Activated CD4-positive, alpha-beta memory T cell treated with anti-CD3 and anti-CD28 coated beads, Interleukin-2, amount 10 ng/mL, durations not matched to agents 7 days and 5 days (primary cell): Measurements from ENCODE around the gene IFT22. TPM values are rescaled to one million over a fixed set of nuclear protein-coding genes. Genes with fewer than 3 reads are reported as not detected.
"Not testable (repeated sequence)": the region's sequence is repeated elsewhere in the genome, so short reads cannot be mapped to it uniquely, and the experiment has no call there.

ENCODE experiments used
- CTCF ChIA-PET: fragments of 350-600 bp; sonication (Branson Sonifier 250); formaldehyde crosslinking; loops from one replicate; lab custom pipeline; 2021; ENCODE audit warnings: antibody characterized with exemption, inconsistent platforms; lab: Charles Lee
- POLR2A ChIA-PET: fragments of 350-600 bp; sonication (Branson Sonifier 250); formaldehyde crosslinking; loops from one replicate; lab custom pipeline; 2021; ENCODE audit warnings: antibody characterized with exemption; lab: Charles Lee
- DNase-seq: peaks from one replicate; pipeline ENCODE4 v3.0.0-alpha.2; 2020
- H3K27ac Mint-ChIP-seq: one replicate; pipeline ENCODE4 v1.8.0; 2021; ENCODE audit warnings: mild to moderate bottlenecking, mixed read lengths
- H3K27me3 Mint-ChIP-seq: one replicate; pipeline ENCODE4 v1.8.0; 2021; ENCODE audit warnings: mixed read lengths
- H3K36me3 Mint-ChIP-seq: one replicate; pipeline ENCODE4 v1.8.0; 2021; ENCODE audit warnings: low read depth, mixed read lengths
- H3K4me1 Mint-ChIP-seq: one replicate; pipeline ENCODE4 v1.8.0; 2021; ENCODE audit warnings: mixed read lengths
- H3K4me3 Mint-ChIP-seq: one replicate; pipeline ENCODE4 v1.8.0; 2021; ENCODE audit warnings: mild to moderate bottlenecking, mixed read lengths
- H3K9me3 Mint-ChIP-seq: one replicate; pipeline ENCODE4 v1.8.0; 2021; ENCODE audit warnings: mixed read lengths
- total RNA-seq, 2 experiments: library from RNA; stranded (reverse); gene quantifications; one replicate each; pipeline ENCODE4 v1.2.3, GENCODE V29; 2021

The IFT22 gene
- total RNA-seq = 1 to 10 TPM; 5.5 to 6.6 TPM

DNA sequence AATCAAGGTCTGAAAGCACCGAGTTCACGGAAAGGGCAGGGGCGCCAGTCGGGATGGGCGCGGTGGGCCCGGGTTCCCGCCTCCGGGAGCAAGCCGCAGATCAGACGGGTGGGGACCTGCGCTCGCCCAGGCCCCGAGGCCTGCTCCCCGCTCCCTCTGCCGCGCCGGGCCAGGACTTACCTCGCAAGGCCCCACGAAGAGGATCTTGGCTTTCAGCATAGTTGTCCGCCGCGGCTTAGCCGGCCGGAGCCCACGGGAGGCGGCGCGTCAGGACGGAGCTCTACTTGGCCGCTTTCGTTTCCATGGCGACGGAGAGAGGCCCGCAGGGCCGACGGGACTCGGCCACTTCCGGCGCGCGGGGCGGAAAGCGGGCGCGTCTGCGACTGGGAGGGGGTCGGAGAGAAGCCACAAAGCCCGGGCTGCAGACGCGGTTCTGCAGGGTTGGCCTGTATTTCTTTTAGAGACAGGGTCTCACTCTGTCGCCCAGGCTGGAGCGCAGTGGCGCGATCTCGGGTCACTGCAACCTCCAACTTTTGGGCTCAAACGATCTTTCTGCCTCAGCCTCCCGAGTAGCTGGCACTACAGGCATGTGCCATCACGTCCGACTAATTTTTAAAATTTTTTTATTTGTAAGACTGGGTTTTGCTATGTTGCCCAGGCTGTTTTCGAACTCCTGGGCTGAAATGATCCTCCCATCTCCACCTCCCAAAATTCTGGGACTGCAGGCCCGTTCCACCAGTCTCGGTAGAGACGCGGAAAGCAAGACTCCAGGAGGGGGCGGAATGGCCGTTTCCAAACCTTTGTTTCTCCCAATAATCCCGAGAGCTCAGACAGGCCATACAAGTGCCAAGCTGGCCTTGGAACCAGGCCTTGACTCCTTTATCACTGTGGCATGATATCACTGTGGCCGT is at the start of gene IFT22:
Gene IFT22, minus strand, starts transcription at position 322 of the 911 bp plus-strand sequence. Its CDS starts 103 bp downstream, at position 219.
- Mint-ChIP-seq H3K27me3 (peaks cover 2% of the 10 kb centered on the region), H3K27ac (peak within 1 kb of the TSS; percentile 75), H3K4me1 (peaks cover 17% of the 10 kb centered on the region), H3K4me3 (peak within 1 kb of the TSS; percentile 87), H3K36me3 (no peaks in the 10 kb centered on the region), H3K9me3 (no peaks in the 10 kb centered on the region)
- DNase-seq = peak; percentile 90
- ChIA-PET POLR2A (interaction anchor here (0.7 to 1.6 kb wide), 5 partner anchors 10 to 69 kb away, joined by 3 to 4 read pairs (median 3); no protein-coding TSS in a partner anchor), CTCF (interaction anchor here (0.6 to 2.4 kb wide), 6 partner anchors 31 to 1437 kb away, joined by 3 to 7 read pairs (median 5); partner anchors contain the start of gene COL26A1)

DNA sequence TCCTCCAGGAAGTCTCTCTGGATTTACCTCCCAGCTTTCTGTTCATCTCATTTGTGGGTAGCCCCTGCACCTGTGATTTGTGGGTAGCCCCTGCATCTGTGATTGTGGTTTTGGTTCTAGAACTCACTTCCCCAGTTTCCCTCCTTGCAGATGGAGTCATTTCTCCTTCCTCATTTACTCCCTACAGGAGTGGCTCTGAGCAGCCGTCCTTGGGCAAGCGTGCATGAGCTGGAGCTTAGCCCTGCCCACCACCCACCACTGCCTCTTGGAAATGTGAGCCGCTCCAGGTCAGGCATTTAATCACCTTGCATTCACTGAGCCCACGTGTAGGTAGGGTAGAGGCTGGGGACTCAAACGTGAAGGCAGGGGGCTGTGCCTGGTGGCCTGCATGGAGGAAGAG is 49.2 kb upstream of the IFT22 start:
- Mint-ChIP-seq H3K36me3 (no peaks in the 10 kb centered on the region), H3K4me1 (peaks cover 5% of the 10 kb centered on the region), H3K9me3 (no peaks in the 10 kb centered on the region), H3K4me3 (no peak overlapping the region), H3K27ac (no peak overlapping the region), H3K27me3 (peaks cover 34% of the 10 kb centered on the region)
- ChIA-PET CTCF (no interaction called here), POLR2A (no interaction called here)
- no peak for DNase-seq

DNA sequence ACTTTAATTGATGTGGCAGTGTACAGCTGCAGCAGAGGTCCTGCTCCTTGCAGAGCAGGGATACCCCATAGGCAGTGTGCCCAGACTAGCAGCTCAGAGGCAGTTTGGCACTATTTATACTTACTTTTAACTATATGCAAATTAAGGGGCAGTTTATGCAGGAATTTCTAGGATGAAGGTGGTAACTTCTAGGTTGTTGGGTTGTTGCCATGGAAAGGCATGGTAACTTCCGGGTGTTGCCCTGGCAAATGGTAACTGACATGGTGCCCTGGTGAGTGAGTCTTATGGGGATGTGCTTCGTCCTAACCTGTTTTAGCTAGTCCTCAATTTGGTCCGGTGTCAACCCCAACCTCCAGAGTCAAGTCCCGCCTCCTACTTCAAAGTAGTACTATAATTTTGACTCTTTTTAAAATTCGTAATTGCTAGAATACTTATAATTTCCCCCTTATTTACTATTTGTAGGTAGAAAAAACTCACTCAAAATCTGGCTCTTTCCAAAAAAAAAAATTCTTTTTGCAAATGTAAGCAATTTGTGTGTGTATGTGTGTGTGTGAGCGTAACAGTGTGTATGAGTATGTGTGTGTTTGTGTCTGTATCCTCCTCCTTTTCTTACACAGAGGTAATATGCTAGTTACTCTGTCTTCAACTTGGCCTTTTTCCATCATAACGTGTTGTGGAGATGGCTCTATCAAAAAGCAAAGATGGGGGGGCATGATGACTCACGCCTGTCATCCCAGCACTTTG is 47.0 kb upstream of the IFT22 start:
- Mint-ChIP-seq H3K36me3 (no peaks in the 10 kb centered on the region), H3K27ac (no peak overlapping the region), H3K9me3 (no peaks in the 10 kb centered on the region), H3K27me3 (peaks cover 44% of the 10 kb centered on the region), H3K4me1 (peaks cover 7% of the 10 kb centered on the region), H3K4me3 (no peak overlapping the region)
- no peak for DNase-seq
- POLR2A ChIA-PET = interaction anchor here (0.6 kb wide), 1 partner anchor 151 kb away, joined by 3 read pairs; the partner anchor contains the start of gene ZNHIT1
- CTCF ChIA-PET = interaction anchor here (0.9 to 1.4 kb wide), 3 partner anchors 13 to 72 kb away, joined by 3 to 4 read pairs (median 4); no protein-coding TSS in a partner anchor

DNA sequence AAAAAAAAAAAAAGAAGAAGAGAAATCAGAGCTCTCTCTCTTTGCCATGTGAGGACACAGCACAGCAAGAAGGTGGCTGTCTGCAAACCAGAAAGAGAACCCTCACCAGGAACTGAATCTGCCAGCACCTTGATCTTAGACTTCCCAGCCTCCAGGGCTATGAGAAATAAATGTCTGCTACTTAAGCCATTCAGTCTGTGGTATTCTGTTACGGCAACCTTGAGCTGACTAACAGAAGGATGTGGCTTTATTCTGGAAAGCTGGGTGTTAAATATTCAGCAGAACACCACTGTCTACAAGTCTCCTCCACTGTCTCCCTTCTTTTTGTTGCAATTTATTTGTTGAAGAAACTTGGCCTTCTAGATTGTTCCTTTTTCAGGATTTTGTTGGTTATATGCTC is 46.1 kb upstream of the IFT22 start:
- H3K9me3 Mint-ChIP-seq = no peaks in the 10 kb centered on the region
- DNase-seq = no peak
- peaks cover 39% of the 10 kb centered on the region for H3K27me3 Mint-ChIP-seq
- no peak overlapping the region for H3K4me3 Mint-ChIP-seq
- no peak overlapping the region for H3K27ac Mint-ChIP-seq
- ChIA-PET POLR2A (no interaction called here), CTCF (interaction anchor here (1.1 to 2.2 kb wide), 3 partner anchors 12 to 73 kb away, joined by 4 to 6 read pairs (median 4); no protein-coding TSS in a partner anchor)
- peaks cover 7% of the 10 kb centered on the region for H3K4me1 Mint-ChIP-seq
- no peaks in the 10 kb centered on the region for H3K36me3 Mint-ChIP-seq

DNA sequence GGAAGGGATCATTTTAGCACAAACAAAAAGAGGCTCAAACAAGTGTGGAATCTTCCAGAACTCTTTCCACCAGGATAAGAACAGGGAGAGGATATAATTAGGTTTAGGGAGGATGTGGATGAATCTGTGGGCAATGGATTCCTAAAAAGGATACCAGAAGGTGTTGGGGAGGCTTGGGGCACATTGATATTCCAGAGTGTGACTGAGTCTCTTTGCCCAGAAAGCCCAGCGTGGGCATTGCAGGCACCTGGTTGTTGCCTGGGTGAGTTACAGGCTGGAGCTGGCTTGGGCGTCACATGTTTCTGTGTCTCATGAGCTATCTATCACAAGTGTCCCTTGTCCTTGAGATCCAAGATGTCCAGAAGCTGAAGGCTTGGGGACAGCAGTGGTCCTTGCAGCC is 44.3 kb upstream of the IFT22 start:
- Mint-ChIP-seq H3K27ac (no peak overlapping the region), H3K36me3 (no peaks in the 10 kb centered on the region), H3K9me3 (no peaks in the 10 kb centered on the region), H3K27me3 (peaks cover 41% of the 10 kb centered on the region), H3K4me1 (peaks cover 11% of the 10 kb centered on the region), H3K4me3 (no peak overlapping the region)
- ChIA-PET CTCF (interaction anchor here (1.2 to 2.2 kb wide), 3 partner anchors 11 to 46 kb away, joined by 3 to 6 read pairs (median 3); no protein-coding TSS in a partner anchor), POLR2A (no interaction called here)
- no peak for DNase-seq

DNA sequence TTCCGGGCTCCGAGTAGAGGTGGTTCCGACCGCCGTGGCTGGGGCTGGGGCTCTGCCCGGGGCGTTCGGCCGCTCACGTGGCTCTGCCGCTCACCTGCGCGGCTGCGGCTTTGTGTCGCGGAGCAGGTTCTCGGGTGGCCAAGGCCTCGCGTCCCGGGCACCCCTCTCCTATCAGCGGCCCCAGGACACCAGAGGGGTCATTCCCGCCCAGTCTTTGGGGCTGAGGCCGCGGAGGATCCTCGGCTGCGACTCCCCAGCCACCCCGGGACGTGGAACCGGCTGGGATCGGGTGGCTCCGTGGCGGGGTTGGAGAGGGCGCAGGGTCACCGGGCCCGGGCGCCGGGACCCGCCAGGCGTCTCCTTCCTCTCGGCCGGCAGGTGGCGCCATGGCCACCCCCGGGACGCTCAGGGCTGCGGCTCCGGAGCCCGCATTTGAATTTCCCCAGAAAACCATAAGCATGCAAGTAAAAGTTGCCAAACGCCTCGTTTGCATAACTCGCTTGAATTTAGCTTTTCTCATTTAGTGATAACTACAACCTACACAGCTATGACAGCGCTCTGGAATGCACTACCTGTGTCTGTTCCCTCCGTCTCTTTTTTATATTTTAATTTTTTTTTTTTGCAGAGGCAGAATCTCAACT is 42.2 kb upstream of the IFT22 start:
- no peak overlapping the region for H3K4me3 Mint-ChIP-seq
- CTCF ChIA-PET = interaction anchor here (0.6 to 4.2 kb wide), 21 partner anchors 9 to 145 kb away, joined by 3 to 43 read pairs (median 4); partner anchors contain the start of gene IFT22

DNA sequence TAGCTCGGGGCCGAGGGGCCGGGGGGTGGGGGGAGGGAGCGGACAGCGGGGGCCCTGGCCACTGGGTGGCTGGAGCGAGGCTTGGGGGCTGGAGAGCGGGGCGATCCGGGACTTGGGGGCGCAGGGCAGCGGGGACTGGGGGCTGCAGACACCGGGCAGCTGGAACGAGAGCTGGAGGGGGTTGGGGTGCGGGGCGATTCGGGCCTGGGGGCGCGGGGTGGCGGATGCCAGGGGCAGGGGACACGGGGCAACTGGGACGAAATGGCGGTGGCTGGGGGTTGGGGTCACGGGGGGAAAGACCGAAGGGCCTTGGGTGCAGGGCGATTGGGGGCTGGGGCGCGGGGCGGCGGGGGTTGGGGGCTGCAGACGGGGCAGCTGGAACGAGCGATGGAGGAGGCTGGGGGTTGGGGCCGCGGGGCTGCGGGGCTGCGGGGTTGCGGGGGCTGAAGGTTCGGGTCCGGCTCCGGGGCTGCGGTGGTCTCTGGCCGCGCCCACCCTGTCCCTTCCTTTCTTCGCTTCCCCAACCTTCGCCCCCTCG is 41.7 kb upstream of the IFT22 start:
- H3K4me1 Mint-ChIP-seq = peaks cover 11% of the 10 kb centered on the region
- H3K36me3 Mint-ChIP-seq = no peaks in the 10 kb centered on the region
- peaks cover 34% of the 10 kb centered on the region for H3K27me3 Mint-ChIP-seq
- ChIA-PET CTCF (interaction anchor here (0.6 to 4.2 kb wide), 5 partner anchors 10 to 108 kb away, joined by 4 to 43 read pairs (median 6); partner anchors contain the start of gene IFT22), POLR2A (interaction anchor here (0.9 kb wide), 1 partner anchor 10 kb away, joined by 3 read pairs; no protein-coding TSS in a partner anchor)
- no peak overlapping the region for H3K27ac Mint-ChIP-seq
- no peaks in the 10 kb centered on the region for H3K9me3 Mint-ChIP-seq
- no peak overlapping the region for H3K4me3 Mint-ChIP-seq
- no peak for DNase-seq

More for the DNA sequence above, 42.2 kb upstream of the IFT22 start:
- peak; percentile 70 for DNase-seq
- H3K9me3 Mint-ChIP-seq = no peaks in the 10 kb centered on the region
- H3K27me3 Mint-ChIP-seq = peaks cover 34% of the 10 kb centered on the region
- peaks cover 11% of the 10 kb centered on the region for H3K4me1 Mint-ChIP-seq
- POLR2A ChIA-PET = no interaction called here
- H3K27ac Mint-ChIP-seq = no peak overlapping the region
- no peaks in the 10 kb centered on the region for H3K36me3 Mint-ChIP-seq

DNA sequence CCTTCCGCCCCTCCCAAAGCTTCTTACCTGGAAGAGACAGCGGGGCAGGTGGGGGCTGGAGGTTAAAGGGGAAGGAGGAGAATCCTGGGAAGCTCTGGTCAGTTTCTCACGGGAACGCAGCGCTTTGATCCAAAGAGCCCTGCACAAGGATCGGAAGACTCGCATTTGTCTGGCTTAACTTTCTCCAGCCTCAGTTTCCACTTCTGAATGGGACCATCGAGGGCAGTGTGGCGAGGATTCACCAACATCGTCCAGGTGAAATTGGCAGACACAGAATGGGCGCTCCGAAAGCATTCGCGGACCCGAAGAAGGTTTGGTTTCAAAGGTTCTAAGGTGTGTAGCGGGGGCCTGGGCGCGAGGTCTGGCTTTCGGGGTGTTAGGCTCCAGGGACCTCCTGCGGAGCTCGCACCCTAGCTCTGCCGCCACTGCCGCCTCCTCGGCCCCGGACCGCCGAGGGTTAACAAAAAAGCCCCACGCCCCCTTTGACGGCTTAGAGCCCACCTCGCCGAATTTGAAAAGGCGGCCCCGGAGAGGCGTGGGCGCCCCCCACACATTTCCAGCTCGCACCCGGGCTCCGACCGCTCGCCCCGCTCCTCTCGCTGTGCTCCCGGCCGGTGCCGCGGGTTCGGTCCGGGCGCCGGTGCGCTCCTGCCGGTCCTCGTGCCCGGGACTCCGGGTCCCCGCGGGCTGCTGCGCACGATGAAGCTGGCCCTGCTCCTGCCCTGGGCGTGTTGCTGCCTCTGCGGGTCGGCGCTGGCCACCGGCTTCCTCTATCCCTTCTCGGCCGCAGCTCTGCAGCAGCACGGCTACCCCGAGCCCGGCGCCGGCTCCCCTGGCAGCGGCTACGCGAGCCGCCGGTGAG is 41.0 kb upstream of the IFT22 start, which contains the start of gene COL26A1:
Gene COL26A1, plus strand, starts transcription at position 542 of the 862 bp plus-strand sequence. Its CDS starts 158 bp downstream, at position 700.
- CTCF ChIA-PET = interaction anchor here (0.6 to 4.2 kb wide), 6 partner anchors 10 to 109 kb away, joined by 3 to 43 read pairs (median 4); partner anchors contain the start of gene IFT22
- Mint-ChIP-seq H3K4me3 (no peak within 1 kb of the TSS), H3K9me3 (no peaks in the 10 kb centered on the region), H3K4me1 (peaks cover 6% of the 10 kb centered on the region), H3K27me3 (peaks cover 30% of the 10 kb centered on the region), H3K36me3 (no peaks in the 10 kb centered on the region), H3K27ac (no peak within 1 kb of the TSS)
- no peak for DNase-seq
- POLR2A ChIA-PET = interaction anchor here (0.9 kb wide), 1 partner anchor 9 kb away, joined by 3 read pairs; no protein-coding TSS in a partner anchor

DNA sequence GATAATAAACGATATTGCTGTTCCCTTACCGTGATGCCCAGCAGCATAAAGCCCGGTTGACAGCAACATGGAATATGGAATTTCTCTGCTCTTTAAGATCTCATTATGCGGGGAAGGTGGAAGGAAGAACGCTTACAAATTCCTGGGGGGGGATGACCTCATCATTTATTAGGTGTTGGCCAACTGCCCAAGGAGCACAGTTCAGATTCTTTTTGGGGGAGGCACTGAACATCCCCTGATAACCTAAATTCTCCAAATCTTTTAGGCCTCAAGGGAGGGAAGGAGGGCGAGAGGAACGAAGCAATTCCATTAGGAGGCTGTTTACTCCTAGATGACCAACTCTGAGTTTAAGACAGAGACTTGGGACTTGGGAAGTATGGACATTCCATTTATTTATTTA is 35.8 kb upstream of the IFT22 start:
- Mint-ChIP-seq H3K9me3 (no peaks in the 10 kb centered on the region), H3K4me3 (no peak overlapping the region), H3K4me1 (peaks cover 11% of the 10 kb centered on the region), H3K36me3 (no peaks in the 10 kb centered on the region), H3K27me3 (peaks cover 13% of the 10 kb centered on the region), H3K27ac (no peak overlapping the region)
- ChIA-PET POLR2A (no interaction called here), CTCF (interaction anchor here (0.7 kb wide), 1 partner anchor 54 kb away, joined by 3 read pairs; no protein-coding TSS in a partner anchor)
- DNase-seq = no peak

DNA sequence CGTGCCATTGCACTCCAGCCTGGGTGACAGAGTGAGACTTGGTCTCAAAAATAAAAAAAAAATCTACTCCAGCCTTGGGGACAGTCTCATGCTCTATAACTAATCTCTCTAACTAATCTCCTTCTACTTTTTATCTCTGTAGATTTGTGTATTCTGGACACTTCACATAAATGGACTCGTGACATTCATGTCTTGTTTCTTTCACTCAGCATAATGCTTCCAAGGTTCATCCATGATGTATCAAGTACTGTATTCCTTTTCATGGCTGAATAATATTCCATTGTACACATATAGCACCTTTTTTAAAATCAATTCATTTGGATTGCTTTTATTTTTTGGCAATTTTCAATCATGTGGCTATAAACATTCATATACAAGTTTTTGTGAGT is 31.3 kb upstream of the IFT22 start:
- H3K36me3 Mint-ChIP-seq = no peaks in the 10 kb centered on the region
- ChIA-PET CTCF (interaction anchor here (0.8 to 2.2 kb wide), 3 partner anchors 10 to 73 kb away, joined by 4 to 8 read pairs (median 4); partner anchors contain the start of gene COL26A1), POLR2A (interaction anchor here (1.5 kb wide), 1 partner anchor 46 kb away, joined by 3 read pairs; no protein-coding TSS in a partner anchor)
- H3K27me3 Mint-ChIP-seq = peaks cover 5% of the 10 kb centered on the region
- H3K27ac Mint-ChIP-seq = peak overlapping the region; percentile 24
- H3K9me3 Mint-ChIP-seq = no peaks in the 10 kb centered on the region
- H3K4me1 Mint-ChIP-seq = peaks cover 19% of the 10 kb centered on the region
- DNase-seq = no peak
- H3K4me3 Mint-ChIP-seq = no peak overlapping the region

DNA sequence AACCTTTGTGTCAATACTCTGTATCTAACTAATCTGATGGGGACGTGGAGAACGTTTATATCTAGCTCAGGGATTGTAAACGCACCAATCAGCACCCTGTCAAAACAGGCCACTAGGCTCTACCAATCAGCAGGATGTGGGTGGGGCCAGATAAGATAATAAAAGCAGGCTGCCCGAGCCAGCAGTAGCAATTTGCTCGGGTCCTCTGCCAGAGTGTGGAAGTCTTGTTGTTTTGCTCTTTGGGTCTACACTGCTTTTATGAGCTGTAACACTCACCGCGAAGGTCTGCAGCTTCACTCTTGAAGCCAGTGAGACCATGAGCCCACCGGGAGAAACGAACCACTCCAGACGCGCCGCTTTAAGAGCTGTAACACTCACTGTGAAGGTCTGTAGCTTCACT is 27.7 kb upstream of the IFT22 start:
- H3K27me3 Mint-ChIP-seq, CTCF ChIA-PET, H3K36me3 Mint-ChIP-seq, H3K9me3 Mint-ChIP-seq, POLR2A ChIA-PET, DNase-seq, H3K27ac Mint-ChIP-seq, H3K4me3 Mint-ChIP-seq: not testable (repeated sequence)
- peaks cover 19% of the 10 kb centered on the region for H3K4me1 Mint-ChIP-seq
